Hepatocyte (in vitro differentiated cells): ENCODE measurements around the gene MICAL3. TPM values are rescaled to one million over a fixed set of nuclear protein-coding genes. Genes with fewer than 3 reads are reported as not detected.

Source experiments
- DNase-seq: peaks from one replicate; pipeline ENCODE4 v3.0.0-alpha.2; 2016; ENCODE audit warnings: low spot score
- H2AFZ ChIP-seq: fragments of 200-600 bp; sonication (generic); 2 replicates; pipeline ENCODE4 v1.6.0; 2016; ENCODE audit warnings: antibody characterized with exemption, mild to moderate bottlenecking
- H3K27ac ChIP-seq: fragments of 200-600 bp; sonication (generic); 2 replicates; pipeline ENCODE4 v1.5.1; 2016; ENCODE audit warnings: mild to moderate bottlenecking
- H3K27me3 ChIP-seq: fragments of 200-600 bp; sonication (generic); 2 replicates; pipeline ENCODE4 v1.6.1; 2016
- H3K36me3 ChIP-seq: fragments of 200-600 bp; sonication (generic); replicated peaks from 2 replicates; pipeline ENCODE4 v1.5.1; 2016; ENCODE audit warnings: low read depth; ENCODE audit not compliant: insufficient read depth
- H3K4me1 ChIP-seq: fragments of 200-600 bp; sonication (generic); 2 replicates; pipeline ENCODE4 v1.5.1; 2016; ENCODE audit warnings: mild to moderate bottlenecking, moderate library complexity; ENCODE audit not compliant: insufficient read depth
- H3K4me2 ChIP-seq: fragments of 200-600 bp; sonication (generic); 2 replicates; pipeline ENCODE4 v1.6.0; 2016
- H3K4me3 ChIP-seq: fragments of 200-600 bp; sonication (generic); 2 replicates; pipeline ENCODE4 v1.5.1; 2016; ENCODE audit warnings: mild to moderate bottlenecking
- H3K79me2 ChIP-seq: fragments of 200-600 bp; sonication (generic); 2 replicates; pipeline ENCODE4 v1.6.0; 2017; ENCODE audit warnings: mild to moderate bottlenecking
- H3K9me2 ChIP-seq: fragments of 200-600 bp; sonication (generic); replicated peaks from 2 replicates; pipeline ENCODE4 v1.6.0; 2017; ENCODE audit warnings: mild to moderate bottlenecking; ENCODE audit not compliant: insufficient read depth
- H3K9me3 ChIP-seq: fragments of 200-600 bp; sonication (generic); 2 replicates; pipeline ENCODE4 v1.5.1; 2016; ENCODE audit warnings: low read depth, mild to moderate bottlenecking
- H4K20me1 ChIP-seq: fragments of 200-600 bp; sonication (generic); 2 replicates; pipeline ENCODE4 v1.6.0; 2016; ENCODE audit warnings: mild to moderate bottlenecking; ENCODE audit not compliant: insufficient read depth, poor library complexity, severe bottlenecking
- CTCF ChIP-seq: fragments of 200-600 bp; sonication (generic); IDR thresholded peaks from 2 replicates; pipeline ENCODE4 v1.5.1; 2016; ENCODE audit warnings: antibody characterized with exemption, mild to moderate bottlenecking; ENCODE audit not compliant: poor library complexity
- EZH2 ChIP-seq: fragments of 200-600 bp; sonication (generic); IDR thresholded peaks from 2 replicates; pipeline ENCODE4 v1.6.1; 2016; ENCODE audit warnings: antibody characterized with exemption, mild to moderate bottlenecking, borderline replicate concordance
- EZH2phosphoT487 ChIP-seq: fragments of 200-600 bp; sonication (generic); IDR thresholded peaks from one replicate; pipeline ENCODE4 v1.6.1; 2018; ENCODE audit warnings: antibody characterized with exemption, mild to moderate bottlenecking, low read depth, moderate library complexity; ENCODE audit not compliant: unreplicated experiment, severe bottlenecking
- WGBS: methylation state at CpG from one replicate; pipeline ENCODE4 v1.1.6; 2016; ENCODE audit warnings: low lambda C conversion rate; ENCODE audit errors: missing lambda C conversion rate; 5-methylcytosine and 5-hydroxymethylcytosine counted together
- polyA plus RNA-seq: library from polyadenylated mRNA; unstranded; fragments of >200 nt; fragmentation: Nextera tagmentation; extraction: Ambion mirVana; gene quantifications from 2 replicates; pipeline ENCODE4 v1.2.1, GENCODE V29; 2016
- total RNA-seq: library from RNA; depleted of rRNA; stranded (reverse); fragments of >200 nt; gene quantifications from 2 replicates; pipeline ENCODE4 v1.2.3, GENCODE V29; 2014

The MICAL3 gene
- total and polyA plus RNA-seq, 2 experiments from 2014 or later: 4.6 to 22.7 TPM

DNA sequence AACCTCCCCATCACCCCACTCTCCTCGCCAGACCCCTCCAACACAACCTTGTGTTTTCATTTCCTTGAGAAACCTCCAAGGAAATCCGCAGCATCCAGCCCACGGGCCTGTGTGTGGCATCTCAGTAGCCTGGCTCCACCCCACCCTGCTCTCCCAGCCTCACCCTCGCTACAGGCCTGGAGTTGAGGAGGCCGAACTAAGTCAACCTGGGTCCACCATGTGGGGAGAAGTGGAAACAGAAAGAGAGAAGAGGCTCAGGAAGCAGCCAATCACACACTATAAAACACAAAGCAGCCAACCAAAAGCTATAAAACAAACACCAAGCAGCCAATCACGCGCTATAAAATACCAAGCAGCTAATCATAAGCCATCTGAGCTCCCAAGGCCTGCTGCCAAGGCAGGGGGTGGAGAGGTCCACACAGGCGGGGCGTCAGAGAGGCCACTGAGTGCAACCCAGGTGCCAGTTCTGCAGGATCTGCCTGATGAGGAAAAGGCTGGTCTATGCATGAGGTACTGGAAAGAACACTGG is 72.0 kb downstream of the MICAL3 start:
- H3K9me3 ChIP-seq: no peaks in the 10 kb centered on the region
- 95% methylated on average over 9 of the region's 9 CpGs for WGBS
- H3K4me1 ChIP-seq: peaks cover 6% of the 10 kb centered on the region
- DNase-seq: no peak
- TF ChIP-seq EZH2phosphoT487 (no peak), EZH2 (no peak), CTCF (no peak)
- no peak overlapping the region for H3K4me2 ChIP-seq
- no peak overlapping the region for H3K27ac ChIP-seq
- H3K79me2 ChIP-seq: peaks cover 90% of the 10 kb centered on the region
- H3K36me3 ChIP-seq: no peaks in the 10 kb centered on the region
- no peaks in the 10 kb centered on the region for H3K9me2 ChIP-seq
- H4K20me1 ChIP-seq: peaks cover 26% of the 10 kb centered on the region
- H2AFZ ChIP-seq: no peak overlapping the region
- H3K4me3 ChIP-seq: no peak overlapping the region
- no peaks in the 10 kb centered on the region for H3K27me3 ChIP-seq

DNA sequence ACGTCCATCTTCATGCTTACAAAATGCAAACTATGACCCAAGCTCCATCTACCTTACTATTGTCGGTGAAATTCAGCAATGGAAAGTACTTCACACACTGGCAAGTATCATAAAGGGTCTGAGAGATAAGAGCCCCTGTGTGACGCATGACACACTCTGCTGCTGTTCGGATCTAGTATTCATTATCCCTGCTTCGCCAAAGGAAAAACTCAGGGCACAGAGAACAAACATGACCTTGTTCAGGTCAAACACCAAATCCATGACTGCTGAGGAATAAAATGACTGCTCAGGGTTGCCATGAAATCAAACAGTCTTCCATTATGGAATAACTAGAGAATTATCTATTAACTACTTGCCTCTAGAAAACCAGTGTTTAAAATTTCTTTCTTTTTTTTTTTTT is 73.0 kb downstream of the MICAL3 start:
- Histone ChIP-seq H3K36me3 (no peaks in the 10 kb centered on the region), H4K20me1 (peaks cover 28% of the 10 kb centered on the region), H3K27me3 (no peaks in the 10 kb centered on the region), H3K9me2 (no peaks in the 10 kb centered on the region), H3K27ac (peak overlapping the region; percentile 34), H3K9me3 (no peaks in the 10 kb centered on the region), H3K4me3 (no peak overlapping the region), H3K4me1 (peaks cover 6% of the 10 kb centered on the region), H3K79me2 (peaks cover 91% of the 10 kb centered on the region), H2AFZ (no peak overlapping the region), H3K4me2 (no peak overlapping the region)
- no peak for DNase-seq
- TF ChIP-seq EZH2phosphoT487 (no peak), CTCF (no peak), EZH2 (no peak)
- 64% methylated on average over 5 of the region's 5 CpGs for WGBS

DNA sequence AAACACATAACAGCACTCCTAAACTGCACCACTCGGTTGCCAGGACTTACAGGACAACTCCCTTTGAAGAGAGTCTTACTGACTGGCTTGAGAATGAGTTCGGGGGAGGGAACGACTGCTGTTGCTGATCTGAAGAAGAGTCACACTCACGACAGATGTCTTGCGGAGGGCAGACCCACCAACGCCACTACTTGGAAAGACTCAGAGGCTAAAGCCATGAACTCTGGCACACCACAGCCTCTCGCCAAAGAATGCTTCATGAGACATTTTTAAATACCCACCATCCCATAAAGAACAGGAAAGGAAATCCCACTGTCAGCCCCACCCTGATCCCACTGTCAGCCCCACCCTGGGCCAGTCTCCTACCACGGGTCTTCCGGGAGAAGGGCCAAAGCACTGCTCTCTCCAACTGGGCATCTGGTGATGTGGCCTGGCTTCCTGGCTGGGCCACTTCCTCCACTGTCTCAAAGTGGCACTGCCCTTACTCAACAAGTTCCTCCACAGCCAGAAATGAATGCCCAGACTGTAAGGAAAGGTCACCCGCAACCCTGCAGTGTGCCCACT is 73.6 kb downstream of the MICAL3 start:
- peak overlapping the region; percentile 34 for H3K27ac ChIP-seq
- no peaks in the 10 kb centered on the region for H3K9me3 ChIP-seq
- TF ChIP-seq EZH2: no peak
- no peak for TF ChIP-seq EZH2phosphoT487
- no peak for TF ChIP-seq CTCF
- H3K4me2 ChIP-seq: no peak overlapping the region
- no peak overlapping the region for H2AFZ ChIP-seq
- WGBS: 80% methylated on average over 10 of the region's 10 CpGs
- H3K27me3 ChIP-seq: no peaks in the 10 kb centered on the region
- no peaks in the 10 kb centered on the region for H3K9me2 ChIP-seq
- H4K20me1 ChIP-seq: peaks cover 33% of the 10 kb centered on the region
- no peak overlapping the region for H3K4me3 ChIP-seq
- peaks cover 92% of the 10 kb centered on the region for H3K79me2 ChIP-seq
- H3K36me3 ChIP-seq: no peaks in the 10 kb centered on the region
- no peak for DNase-seq
- peaks cover 6% of the 10 kb centered on the region for H3K4me1 ChIP-seq
